Gastroesophageal sphincter (tissue), 3 donors: ENCODE data around the gene CENPX.

Source experiments
- CTCF ChIP-seq, 4 experiments: fragments of 200-600 bp in 2 of 4; fragments of 450-650 bp in 2 of 4; sonication (generic) in 1 of 4; IDR thresholded peaks; one replicate each; pipeline ENCODE4 v1.5.1; 2017 to 2019; ENCODE audit warnings: antibody characterized with exemption in 4 of 4, mild to moderate bottlenecking in 2 of 4, moderate library complexity in 2 of 4
- POLR2A ChIP-seq, 2 donors: fragments of 450-650 bp; IDR thresholded peaks; one replicate each; pipeline ENCODE4 v1.6.1; 2017; ENCODE audit warnings: antibody characterized with exemption in 2 of 2, mild to moderate bottlenecking in 2 of 2, moderate library complexity in 1 of 2
- POLR2AphosphoS5 ChIP-seq: sonication (generic); formaldehyde crosslinking; IDR thresholded peaks from one replicate; pipeline ENCODE4 v1.6.1; 2017; ENCODE audit warnings: antibody characterized with exemption

GRCh38 chr17:82065638-82066303, 43.1 kb upstream of the CENPX start, which contains the start of gene DUS1L:
- TF ChIP-seq POLR2A (IDR thresholded peaks at IDR 0.05) (peak; percentile 23 to 69), CTCF (IDR thresholded peaks at IDR 0.05) (no peak), POLR2AphosphoS5 (peak; percentile 52)
